Measurements from ENCODE around the gene NXPH3. TPM values are rescaled to one million over a fixed set of nuclear protein-coding genes. Genes with fewer than 3 reads are reported as not detected.

Gene NXPH3
- total RNA-seq, 4 donors from 2014 or later, result 24.4 to 26.4 (median 25.0) TPM

DNA sequence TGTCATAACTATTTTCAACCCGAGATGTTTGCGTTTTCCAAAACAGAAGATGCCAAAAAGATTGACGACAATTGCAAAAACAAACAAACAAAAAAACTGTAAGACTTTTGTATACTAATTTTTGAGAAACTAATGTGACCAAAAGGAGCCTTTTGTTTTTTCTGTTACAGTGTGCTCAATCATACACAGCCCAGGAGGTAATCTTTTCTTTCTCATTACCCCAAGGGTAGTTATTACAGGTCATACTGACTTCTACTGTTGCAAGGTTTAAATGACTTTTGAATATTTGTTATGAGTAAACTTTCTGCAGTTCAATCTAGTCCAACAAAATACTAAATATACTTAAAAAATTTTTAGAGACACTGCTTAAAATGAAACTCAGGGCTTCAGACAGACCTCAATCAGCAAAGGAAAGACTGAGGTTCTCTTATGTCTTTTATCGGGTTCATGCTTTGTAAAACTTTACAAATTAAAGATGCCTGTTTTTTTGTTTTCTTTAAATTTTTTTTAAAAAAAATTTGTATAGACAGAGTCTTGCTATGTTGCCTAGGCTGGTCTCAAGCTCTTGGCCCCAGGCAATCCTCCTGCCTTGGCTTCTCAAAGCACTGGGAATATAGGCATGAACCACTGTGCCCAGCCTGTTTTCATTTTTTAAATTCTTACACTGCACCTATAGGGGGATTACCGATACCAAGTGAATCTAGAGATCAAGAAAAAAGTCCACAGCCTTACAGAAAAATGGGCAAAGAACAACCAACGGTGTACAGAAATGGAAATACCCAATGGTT lies 54.6 kb downstream of the NXPH3 start:
- ATAC-seq, result no peak
- H3K27ac ChIP-seq, result peak overlapping the region; percentile 43 to 91 (median 60)
- peaks cover 0 to 6% of the 10 kb centered on the region in 2 donors for H3K36me3 ChIP-seq
- 45 to 61% methylated on average over 5 to 6 of the region's 6 CpGs for WGBS, 2 donors (ENCODE audit: low coverage in 1 of 2)
- no peaks in the 10 kb centered on the region for H3K9me3 ChIP-seq
- peaks cover 45 to 100% (median 53%) of the 10 kb centered on the region in 3 donors for H3K4me1 ChIP-seq
- no peak overlapping the region for H3K4me3 ChIP-seq
- TF ChIP-seq POLR2AphosphoS5 (IDR thresholded peaks at IDR 0.05), result no peak
- no peak for TF ChIP-seq EP300 (IDR thresholded peaks at IDR 0.05)
- TF ChIP-seq POLR2A (IDR thresholded peaks at IDR 0.05), result no peak
- no peak for TF ChIP-seq CTCF (IDR thresholded peaks at IDR 0.05)
- no peaks in the 10 kb centered on the region for H3K27me3 ChIP-seq

DNA sequence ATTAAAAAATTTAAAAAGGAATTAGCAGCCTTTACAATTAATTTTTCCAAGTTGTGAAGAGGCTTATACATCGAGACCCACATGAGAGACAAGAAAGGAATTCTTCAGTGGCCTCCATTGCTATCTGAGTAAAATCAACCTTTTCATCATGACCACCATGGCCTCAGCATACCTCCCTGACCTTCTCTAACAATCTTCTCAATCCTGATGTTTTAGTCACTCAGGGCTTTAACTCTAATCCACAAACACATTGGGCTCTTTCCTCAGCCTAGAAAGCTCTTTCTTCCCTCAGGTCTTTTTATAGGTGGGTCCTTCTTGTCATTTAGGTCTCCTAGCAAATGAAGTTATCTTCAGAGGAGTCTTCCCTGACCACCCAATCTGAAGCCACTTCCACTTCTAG lies 55.8 kb downstream of the NXPH3 start:
- TF ChIP-seq EP300 (IDR thresholded peaks at IDR 0.05) (no peak), POLR2AphosphoS5 (IDR thresholded peaks at IDR 0.05) (no peak), POLR2A (IDR thresholded peaks at IDR 0.05) (no peak), CTCF (IDR thresholded peaks at IDR 0.05) (no peak)
- Histone ChIP-seq H3K27ac (peak overlapping the region in 3 of 4 donors; percentile 4 to 91 (median 89)), H3K4me3 (no peak overlapping the region), H3K9me3 (no peaks in the 10 kb centered on the region), H3K27me3 (no peaks in the 10 kb centered on the region), H3K4me1 (peaks cover 47 to 100% (median 51%) of the 10 kb centered on the region in 3 donors), H3K36me3 (peaks cover 0 to 1% of the 10 kb centered on the region in 2 donors)
- no peak for ATAC-seq
- WGBS, 2 donors (ENCODE audit: low coverage in 1 of 2), result 93% methylated on average over 1 of the region's 1 CpG

Other genes with a start within 250 kb of the NXPH3 start
- 100 to 1,000 TPM in 2 of 4 donors, 10 to 100 TPM in 2; 56.0 to 124 (median 92.2) TPM for gene ZNF652, start 213.6 kb upstream of the NXPH3 start, total RNA-seq
- gene PHB1, start 161.0 kb upstream of the NXPH3 start, total RNA-seq, result 100 to 1,000 TPM in 3 of 4 donors, 10 to 100 TPM in 1; 98.7 to 108 (median 102) TPM
- gene NGFR, start 80.6 kb upstream of the NXPH3 start, total RNA-seq, result 10 to 100 TPM; 10.6 to 21.3 (median 16.1) TPM
- 100 to 1,000 TPM; 159 to 268 (median 176) TPM for gene SPOP, start 102.2 kb downstream of the NXPH3 start, total RNA-seq
- gene SLC35B1, start 132.1 kb downstream of the NXPH3 start, total RNA-seq, result 10 to 100 TPM; 17.9 to 35.6 (median 19.5) TPM
- 10 to 100 TPM; 12.4 to 39.5 (median 19.8) TPM for gene FAM117A, start 188.3 kb downstream of the NXPH3 start, total RNA-seq
- gene KAT7, start 212.8 kb downstream of the NXPH3 start, total RNA-seq, result 10 to 100 TPM; 37.7 to 54.1 (median 46.1) TPM